ENCODE measurements around the gene ACSL6.

ACSL6 gene

DNA sequence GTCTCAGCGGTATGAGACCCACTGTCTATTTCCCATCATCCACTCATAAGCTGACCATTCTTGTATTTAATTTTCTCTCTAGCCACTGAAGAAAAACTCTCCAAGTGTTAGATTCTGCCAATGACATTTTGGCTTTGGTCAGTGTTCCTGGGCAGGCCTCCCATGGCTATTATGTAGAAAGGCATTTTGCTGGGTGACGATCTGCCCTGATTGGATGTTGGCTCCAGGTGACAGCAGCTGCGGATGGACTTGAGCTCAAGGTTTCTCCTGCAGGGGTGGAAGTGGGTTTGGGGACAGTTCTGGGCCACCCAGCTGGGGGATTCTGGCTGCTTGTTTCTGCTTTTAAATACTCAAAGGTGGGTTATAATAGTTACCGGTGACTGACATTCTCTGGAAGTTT lies 31.6 kb downstream of the ACSL6 start:
- DNase-seq (ENCODE audit: low read depth in 3 of 3): no peak

DNA sequence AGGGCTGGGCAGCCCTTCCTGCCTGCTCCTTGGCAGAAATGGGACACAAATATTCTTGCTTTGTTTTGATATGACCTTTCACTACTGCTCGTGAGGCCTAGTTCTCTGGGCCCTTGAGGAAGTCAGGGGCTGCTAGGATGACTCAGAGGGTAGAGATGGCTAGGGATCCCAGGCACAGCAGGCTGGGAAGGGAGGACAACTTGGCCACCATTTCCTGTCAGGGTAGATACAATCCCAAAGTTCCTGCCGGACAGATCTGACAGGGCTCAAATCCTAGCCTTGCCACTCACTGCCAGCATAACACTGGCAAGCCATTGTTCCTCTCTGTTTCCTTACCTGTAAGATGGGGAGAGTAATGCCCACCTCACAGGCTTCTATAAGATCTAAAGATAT lies 34.2 kb downstream of the ACSL6 start:
- no peak for DNase-seq (ENCODE audit: low read depth in 3 of 3)

DNA sequence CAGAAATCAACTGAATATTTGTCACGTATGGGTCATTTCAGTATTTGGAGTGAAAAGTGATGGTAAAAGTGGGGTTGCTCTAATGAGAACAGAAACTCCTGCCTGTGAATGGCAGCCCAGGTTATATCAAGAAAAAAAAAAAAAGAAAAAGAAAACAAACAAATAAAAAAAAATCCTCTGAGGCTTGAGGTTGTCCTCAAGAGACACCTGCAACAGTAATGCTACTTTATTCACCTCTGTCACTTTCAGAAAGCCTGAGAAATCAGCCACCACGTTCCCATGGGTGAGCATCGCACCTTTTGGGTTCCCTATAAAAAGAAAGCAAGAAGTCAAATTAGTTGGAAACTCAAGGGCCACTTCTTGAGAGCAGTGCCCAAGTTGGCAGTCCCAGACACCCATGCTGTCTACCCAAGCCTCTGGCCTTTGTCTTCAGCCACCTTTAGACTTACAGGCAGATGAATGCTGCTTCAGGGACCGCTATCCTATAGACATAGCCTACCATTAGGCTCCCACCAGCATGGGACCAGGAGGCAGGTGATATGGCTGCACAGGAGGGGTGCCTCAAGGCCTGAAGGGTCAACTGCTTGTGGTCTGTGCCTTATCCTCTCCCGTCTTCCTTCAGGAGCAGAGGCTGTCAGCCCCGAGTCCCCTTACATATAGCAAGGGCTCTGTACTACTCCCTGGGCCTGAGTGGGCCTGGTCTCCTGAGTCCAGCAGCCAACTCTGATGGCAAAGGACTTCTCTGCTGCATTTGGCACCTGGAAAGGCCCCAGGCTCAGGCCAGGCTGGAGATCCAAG lies 34.8 kb downstream of the ACSL6 start:
- no peak for DNase-seq (ENCODE audit: low read depth in 3 of 3)

DNA sequence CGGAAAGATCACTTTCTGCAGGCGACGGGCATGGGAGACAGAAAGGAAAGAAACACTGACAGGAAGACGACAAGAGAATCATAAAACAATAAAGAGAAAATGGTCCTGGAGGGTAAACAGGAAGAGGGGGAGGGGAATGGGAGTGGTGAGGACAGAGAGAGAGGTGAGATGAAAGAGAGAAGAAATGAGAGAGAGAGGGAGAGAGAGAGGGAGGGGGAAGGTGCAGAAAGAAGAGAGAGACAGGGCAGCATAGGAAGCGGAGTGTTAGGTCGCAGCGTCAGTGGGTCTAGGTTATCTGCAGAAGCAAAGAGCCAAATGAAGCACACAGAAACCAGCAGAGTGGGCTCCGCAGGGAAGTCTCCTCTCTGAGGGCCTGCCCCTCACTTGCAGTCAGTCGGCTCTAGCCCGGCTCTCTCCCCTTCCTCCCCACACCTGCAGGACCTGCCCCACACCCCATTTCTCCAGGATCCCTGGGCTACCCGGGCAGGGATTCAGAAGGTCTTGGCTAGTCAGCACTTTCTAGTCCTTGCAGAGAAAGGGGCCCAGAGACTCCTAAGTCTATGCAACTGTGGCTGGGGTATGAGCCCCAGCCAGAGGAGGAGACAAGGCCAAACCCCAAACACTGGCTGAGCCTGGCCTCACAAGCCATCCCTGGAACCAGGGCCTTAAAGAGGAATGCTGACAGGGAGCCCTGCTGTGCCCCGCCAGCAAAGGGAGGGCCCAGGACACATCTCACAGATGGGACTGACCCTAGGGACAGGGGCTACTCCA lies 36.3 kb downstream of the ACSL6 start:
- no peak for DNase-seq (ENCODE audit: low read depth in 3 of 3)

DNA sequence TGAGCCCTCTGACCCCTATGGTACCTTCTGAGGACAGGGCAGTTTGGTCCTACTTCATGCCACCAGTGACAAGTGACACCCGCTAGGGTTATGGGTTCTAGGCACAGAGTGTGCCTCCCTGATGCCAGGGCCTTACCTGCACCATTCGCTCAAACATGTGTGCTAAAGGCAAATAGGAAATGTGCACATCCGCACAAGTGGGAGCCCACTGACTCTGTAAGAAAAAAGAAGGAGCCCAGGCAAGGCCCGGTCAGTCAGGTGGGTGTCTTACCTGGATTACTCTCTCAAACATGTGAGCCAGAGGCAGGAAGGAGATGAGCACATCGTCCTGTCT lies 36.9 kb downstream of the ACSL6 start:
- no peak for DNase-seq (ENCODE audit: low read depth in 3 of 3)

DNA sequence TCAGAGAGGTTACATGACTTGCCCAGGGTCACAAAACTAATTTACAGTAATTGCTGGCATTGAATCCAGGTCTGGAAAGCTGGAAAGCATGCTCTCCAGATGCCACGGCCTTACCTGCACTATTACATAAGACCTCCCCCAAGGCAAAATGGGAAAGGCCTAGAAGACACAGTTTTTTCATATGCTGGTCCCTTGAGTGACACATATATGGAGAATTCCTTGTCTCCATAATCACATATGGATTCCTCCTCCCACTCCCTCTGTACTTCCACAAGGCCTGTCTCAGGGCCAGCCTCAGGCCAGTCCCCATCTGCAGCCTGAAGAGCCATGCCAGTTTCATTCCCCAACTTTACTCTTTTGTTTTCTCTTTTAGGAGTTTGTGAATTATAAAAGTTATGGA lies 37.4 kb downstream of the ACSL6 start:
- DNase-seq (ENCODE audit: low read depth in 3 of 3): no peak

DNA sequence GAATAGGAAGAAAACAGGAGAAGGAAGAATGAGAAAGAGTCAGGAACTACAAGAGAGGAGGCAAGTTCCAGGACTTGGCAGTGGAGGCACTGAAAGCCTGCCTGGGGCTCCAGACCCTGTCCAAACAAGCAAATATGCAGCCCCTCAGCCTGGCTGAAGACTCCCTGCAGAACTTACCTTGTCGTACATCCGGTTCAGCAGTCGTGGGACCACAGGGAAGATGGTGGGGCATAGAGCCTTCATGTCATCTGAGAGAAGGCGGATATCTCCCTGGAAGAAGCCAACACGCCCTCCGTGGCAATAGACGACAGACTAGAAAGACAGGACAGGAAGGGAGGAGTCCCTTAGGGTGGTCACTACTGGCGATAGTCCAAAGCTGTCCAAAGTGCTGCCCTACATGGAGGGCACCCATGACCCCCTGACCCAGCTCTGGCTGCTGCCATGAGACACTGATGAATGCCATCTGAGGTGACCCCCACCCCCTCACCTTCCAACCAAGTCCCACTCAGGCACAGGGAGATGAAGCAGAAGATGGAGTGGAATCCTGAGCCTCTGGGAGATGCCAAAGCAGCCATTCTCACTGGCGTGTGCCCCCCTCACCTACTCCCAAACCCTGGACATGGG lies 38.3 kb downstream of the ACSL6 start:
- DNase-seq (ENCODE audit: low read depth in 3 of 3): no peak

DNA sequence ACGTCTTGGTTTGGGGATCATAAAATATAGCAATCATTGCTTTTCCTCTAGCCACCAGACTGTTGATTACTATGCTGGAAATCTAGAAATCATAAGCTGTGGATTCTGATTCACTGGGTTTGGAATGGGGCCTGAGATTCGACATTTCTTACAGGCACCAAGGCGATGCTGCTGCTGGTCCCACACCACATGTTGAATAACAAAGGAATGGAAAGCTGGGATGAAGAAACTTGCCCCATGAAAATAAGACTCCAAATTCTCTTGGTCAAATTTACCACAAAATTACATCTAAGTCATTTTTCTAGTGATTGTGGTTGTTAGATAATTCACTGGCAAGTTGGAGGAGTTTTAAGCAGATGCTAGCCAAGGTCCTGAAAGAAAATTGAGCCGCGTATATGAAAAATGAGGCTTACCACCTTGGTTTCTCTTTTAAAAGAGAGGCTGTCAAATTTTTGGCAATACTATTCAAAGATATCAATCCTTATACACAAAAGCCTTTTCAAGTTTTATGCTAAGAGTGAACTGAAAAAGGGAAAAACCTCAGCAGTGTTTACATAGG lies 43.0 kb downstream of the ACSL6 start:
- no peak for DNase-seq (ENCODE audit: low read depth in 3 of 3)

DNA sequence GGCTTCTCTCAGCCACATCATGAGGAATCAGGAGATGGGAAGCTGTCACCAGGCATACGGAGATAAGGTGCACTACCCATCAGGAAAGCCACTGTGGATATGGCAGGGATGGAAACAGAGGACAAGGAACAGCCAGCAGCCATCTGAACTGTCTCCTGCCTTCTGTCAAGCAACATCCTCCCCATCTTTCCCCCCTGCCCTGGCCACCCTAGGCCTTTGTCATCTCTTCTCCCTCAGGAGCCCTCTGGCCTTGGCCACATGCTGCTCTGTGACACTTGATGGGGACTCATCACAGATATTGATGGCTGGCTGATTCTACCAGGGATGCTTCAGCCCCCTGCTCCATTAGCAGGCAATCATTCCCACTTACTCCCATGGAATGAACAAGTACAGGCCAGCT lies 44.9 kb downstream of the ACSL6 start:
- DNase-seq (ENCODE audit: low read depth in 3 of 3): no peak

DNA sequence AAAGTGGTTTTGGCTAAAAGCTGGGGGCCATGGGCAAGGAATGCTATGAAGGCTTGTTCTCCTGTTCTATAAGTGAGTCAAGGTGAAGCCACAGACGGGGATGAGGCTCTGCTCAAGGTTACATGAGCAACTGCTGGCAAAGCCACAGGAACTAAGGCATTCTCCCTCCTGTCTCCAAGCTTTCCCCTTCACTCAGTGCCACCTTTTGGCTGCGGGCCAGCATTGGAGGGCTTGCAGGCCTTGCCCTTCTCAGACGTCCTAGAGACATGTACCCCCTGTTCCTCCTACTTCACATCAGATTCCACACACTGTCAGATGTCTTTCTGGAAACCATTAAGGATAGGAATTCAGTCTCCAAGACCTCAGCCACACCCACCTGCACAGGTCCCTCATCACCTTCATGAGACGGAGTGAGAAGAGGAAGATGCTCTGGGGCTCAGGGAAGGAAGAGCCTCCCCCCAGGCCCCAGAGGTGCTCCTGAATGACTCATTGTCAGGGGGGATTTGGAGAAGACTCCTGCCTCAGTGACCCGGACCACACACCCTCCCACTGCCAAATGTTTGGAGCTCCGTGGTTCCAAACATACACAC lies 45.5 kb downstream of the ACSL6 start:
- no peak for DNase-seq (ENCODE audit: low read depth in 3 of 3)

DNA sequence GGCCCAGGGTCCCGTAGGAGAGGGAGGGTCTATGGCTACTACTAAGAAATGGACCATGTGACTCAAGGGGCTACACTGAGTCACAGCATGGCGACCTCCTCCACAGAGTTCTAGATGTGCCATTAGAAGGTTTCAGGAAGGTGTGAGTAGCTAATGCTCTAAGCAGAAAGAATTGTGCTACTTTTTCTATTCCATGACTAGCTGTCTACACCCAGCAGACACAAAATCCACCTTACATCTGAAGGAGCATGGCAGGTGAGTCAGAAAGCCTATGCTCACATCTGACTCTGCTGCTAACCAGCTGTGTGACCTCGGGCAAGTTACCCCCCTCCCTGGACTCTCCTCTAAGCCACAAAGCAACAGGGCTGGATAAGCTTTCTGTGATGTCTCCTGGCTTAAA lies 51.6 kb downstream of the ACSL6 start:
- DNase-seq (ENCODE audit: low read depth in 3 of 3): no peak

DNA sequence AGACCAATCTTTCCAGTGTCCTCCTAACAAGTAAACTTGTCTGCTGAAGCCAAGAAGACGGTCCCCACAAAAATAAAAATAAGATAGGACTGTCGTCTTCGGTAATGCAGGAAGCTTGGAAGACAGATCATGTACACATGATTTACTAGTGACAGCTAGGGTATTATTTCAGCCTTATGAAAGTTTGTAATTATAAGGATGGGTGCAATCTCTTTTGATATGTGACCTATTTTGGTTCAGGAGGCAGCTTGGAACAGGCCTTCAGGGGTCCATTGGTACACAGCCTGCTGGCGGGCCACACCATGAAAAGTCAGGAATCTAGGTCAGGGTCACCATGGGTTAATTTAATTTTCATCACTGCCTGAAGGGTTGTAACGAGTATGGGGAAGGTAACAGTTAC lies 52.3 kb downstream of the ACSL6 start:
- no peak for DNase-seq (ENCODE audit: low read depth in 3 of 3)

DNA sequence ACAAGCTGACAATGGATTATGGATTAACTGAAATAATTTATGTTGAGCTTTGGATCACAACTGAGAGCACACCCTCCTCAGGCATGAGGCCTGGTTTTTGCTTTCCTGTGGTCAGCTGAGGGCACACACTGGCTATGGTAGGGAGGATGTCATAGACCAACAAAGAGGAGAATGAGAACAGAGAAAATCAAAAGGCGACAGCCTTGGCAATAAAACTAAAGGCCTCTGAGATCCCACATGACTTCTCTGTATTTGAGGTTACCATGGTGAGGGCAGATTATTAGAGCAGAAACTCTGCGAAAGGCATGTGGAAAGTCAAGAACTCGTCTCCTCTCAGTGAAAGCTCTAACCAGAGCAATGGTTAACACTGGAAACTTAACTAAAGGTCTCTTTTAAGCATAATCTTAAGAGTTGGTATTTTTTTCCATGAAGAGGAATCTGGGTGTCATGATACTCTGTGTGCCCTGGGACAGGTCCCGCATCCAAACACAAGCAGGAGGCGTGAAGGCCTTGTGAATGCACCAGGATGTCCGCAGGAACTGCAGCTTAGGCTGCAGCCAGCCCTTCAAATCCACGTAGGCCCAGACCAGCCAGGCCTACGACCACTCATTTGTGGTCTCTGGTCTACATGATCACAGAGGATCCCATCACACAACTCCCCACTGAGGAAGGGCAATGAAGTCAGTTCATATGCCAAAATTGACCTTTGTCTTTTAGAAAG lies 53.6 kb downstream of the ACSL6 start:
- no peak for DNase-seq (ENCODE audit: low read depth in 3 of 3)

DNA sequence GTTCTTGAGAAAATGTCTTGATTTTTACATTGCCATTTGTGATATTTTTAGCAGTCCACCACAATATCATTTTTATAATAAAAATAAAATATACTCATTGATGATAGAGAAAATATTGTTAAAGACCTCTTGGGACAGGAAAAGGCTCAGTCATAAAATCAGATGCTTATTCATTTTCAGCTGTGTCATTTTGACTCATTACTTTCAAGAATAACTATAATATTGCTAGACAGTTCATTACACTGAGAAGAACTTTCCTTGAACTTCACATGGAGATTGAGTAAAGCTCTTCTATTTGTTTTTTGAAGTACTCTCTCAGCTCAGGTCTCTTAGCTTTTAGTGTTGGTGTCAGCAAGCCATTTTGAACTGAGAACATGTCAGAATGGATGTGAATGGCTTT lies 57.5 kb downstream of the ACSL6 start:
- no peak for DNase-seq (ENCODE audit: low read depth in 3 of 3)

DNA sequence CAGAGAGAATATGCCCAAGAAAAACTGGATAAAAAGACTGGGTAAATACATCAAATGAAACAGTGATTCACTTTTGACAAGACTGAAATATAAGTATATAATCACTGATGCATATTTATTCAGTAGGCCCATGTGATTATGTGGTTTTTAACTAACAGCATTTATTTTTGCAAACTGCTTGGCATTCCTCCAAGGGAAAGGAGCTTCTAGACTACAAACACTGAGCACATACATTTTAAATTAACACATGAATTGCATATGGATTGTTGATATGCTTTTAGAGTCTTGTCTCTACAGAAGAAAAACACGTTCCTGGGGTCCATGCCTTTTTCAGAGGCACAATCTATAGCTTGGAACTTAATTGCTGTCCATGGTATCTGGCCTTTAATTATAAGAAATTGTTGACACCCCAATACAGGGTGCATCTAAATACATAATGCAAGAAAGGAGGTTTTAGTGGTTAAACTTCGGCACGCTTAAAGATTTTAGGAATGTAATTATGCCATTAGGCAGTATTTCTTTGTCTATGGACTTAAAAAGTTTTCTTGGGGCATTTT lies 59.1 kb downstream of the ACSL6 start:
- no peak for DNase-seq (ENCODE audit: low read depth in 3 of 3)

DNA sequence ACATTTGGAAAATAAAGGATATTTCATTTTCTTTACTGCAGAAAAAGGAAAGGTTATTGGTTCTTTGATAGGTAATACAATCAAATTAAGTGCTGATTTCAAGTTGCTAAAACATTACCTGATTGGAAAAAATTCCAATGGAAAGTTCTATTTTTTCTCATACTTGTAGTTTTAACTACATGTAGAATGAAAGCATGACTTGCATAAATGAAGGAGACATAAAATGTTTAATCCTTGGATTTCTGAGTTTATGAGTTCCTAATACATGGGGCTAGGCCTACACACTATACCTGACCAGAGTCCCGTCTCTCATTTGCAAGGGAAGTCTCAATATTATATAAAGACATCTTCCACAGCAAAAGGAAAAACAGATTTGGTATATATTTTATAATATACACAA lies 60.8 kb downstream of the ACSL6 start:
- no peak for DNase-seq (ENCODE audit: low read depth in 3 of 3)

DNA sequence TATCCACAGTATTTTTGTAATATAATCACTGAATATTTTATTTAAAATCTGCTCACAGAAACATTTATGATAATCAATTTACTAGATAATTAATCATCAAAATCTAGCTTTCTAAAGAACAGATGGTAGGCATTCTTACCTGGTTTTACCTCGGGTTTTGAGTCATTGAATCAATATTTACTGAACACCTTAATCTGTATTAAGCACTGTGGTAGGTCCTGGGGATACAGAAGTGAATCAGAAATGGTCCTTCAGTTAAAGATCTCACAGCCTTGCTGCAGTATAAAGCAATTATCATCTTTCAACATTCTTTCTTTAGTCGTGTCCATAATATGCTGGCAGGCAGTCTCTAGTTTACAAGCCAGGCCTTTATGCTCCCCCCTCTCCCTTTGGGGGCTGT lies 64.0 kb downstream of the ACSL6 start:
- no peak for DNase-seq (ENCODE audit: low read depth in 3 of 3)

DNA sequence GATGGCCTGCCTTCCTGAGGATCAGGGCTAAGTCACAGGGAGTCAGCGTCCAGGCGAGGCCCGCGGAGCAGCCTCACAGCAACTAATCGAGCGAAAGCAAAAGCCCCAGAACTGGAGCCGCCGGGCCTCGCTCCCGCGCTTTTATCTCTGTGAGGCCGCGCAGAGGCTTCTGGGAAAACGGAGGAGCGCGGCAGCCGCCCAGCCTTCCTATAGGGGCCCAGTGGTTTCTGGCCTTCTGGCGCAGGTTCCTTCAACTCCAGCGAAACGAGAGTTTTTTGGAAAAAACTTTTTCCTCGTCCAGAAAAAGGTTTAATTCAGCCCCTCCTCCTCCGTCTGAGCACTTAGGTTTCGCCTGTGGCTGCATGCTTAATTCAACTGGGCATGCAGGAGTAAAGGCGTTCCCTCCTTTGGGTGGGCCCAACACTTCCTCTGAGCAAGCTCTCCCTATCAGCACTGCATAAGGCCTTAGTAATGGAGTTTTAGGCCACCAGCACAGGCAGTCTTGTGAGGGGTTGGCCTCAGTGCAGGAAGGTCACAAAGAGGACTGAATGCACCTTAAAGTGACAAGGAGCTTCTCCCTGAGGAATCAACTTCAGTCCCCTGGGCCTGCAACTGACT lies 65.8 kb downstream of the ACSL6 start, which contains the start of gene MEIKIN:
TSS of gene MEIKIN (minus strand) at position 113 of the 618 bp plus-strand sequence. CDS start 158 bp downstream, outside the sequence.
- DNase-seq (ENCODE audit: low read depth in 3 of 3): no peak

DNA sequence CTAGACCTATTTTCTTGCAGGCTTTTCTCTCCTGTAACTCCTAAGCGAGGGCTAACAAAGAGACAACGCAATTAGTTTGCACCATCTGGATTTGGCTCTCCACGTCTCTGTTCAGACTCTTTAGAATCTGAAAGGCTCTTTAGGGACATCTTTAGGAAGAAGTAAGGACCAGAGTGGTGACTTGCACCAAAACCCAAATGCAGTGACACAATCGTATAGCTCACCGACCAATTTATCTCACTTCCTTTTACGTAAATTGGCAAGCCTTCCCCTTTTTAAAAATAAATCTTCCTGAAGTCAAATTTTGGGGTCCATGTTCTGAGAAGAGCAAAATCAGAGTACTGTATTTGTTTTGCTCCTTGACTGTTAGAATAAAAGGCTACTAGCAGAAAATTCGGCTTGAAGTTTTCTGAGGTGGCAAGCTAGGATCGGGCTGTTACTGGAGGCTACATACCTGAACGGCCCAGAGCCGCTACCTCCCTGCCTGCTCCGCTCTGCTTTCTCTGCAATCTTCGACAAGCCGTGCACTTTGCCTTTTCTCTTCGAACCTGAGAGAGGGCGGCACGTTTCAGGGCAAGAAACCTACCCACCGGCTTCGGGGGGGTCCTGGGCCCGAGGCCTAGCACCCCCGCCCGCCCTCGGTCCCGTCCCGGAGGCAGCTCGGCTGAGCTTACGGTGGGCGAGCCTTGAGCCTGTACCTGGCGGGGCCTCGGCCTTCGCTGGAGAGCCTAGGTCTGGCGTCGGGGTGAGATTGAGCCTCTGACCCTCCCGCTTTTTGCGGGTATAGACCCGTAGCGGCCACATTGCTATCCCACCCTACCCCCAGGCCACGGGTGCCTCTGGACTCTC lies 66.5 kb downstream of the ACSL6 start:
- no peak for DNase-seq (ENCODE audit: low read depth in 3 of 3)

DNA sequence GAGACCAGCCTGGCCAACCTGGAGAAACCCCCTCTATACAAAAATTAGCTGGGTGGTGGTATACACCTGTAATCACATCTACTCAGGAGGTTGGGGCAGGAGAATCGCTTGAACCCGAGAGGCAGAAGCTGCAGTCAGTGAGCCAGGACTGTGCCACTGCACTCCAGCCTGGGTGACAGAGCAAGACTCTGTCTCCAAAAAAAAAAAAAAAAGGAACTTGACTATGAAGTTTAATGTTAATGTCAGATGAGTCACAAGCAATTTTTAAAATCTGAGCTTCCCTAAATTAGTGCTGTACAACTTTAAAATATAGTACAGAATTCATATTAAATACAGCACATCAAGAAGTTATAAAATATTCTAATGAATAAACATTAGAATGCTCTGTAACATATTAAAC lies 67.5 kb downstream of the ACSL6 start:
- DNase-seq (ENCODE audit: low read depth in 3 of 3): no peak

All from stimulated activated CD4-positive, alpha-beta T cell treated with anti-CD3 and anti-CD28 coated beads, TNF-alpha, amount 100 ng/mL, for 24 hours (primary cell).